ENCODE results near the gene GPR149.

GRCh38 chr3:154338570-154338969 lies 91.4 kb downstream of the GPR149 start:
- TF ChIP-seq POLR2A (IDR thresholded peaks at IDR 0.05; ENCODE audit: low read depth, low read length) (no peak), CTCF (IDR thresholded peaks at IDR 0.05; ENCODE audit: extremely low read depth in 1 of 2, insufficient read depth in 1 of 2, low read depth in 1 of 2, low read length in 2 of 2) (no peak), GATA2 (IDR thresholded peaks at IDR 0.05; ENCODE audit: insufficient read depth, insufficient read length, low read depth, low read length) (no peak), EZH2 (IDR thresholded peaks at IDR 0.05; ENCODE audit: borderline replicate concordance, low read depth, low read length, severe bottlenecking) (no peak), MAX (IDR thresholded peaks at IDR 0.05; ENCODE audit: insufficient read depth, insufficient read length) (no peak), JUN (IDR thresholded peaks at IDR 0.05; ENCODE audit: borderline replicate concordance, insufficient read depth, insufficient read length, low read depth) (no peak), MYC (IDR thresholded peaks at IDR 0.05; ENCODE audit: low read depth, low read length) (no peak), POLR2AphosphoS5 (IDR thresholded peaks at IDR 0.05; ENCODE audit: insufficient read depth, low read depth, low read length) (no peak)
